HCT116 (cell line): ENCODE measurements around the gene SLC25A21. TPM values are rescaled to one million over a fixed set of nuclear protein-coding genes. Genes with fewer than 3 reads are reported as not detected.

Source experiments
- ATAC-seq: fragments of 200-7000 bp; cut with Tn5 transposase; 2 replicates; pipeline ENCODE4 v1.9.1; 2020; ENCODE audit warnings: mild to moderate bottlenecking, moderate library complexity
- BruUV-seq: library from RNA; stranded (reverse); fragments of 400-500 nt; replicated peaks from 2 replicates; lab custom pipeline; 2021; lab: Mats Ljungman, UMichigan
- CTCF ChIA-PET: fragments of 300-600 bp; sonication (Branson Sonifier 250); formaldehyde crosslinking; loops from one replicate; lab custom pipeline; 2021; ENCODE audit warnings: antibody characterized with exemption; lab: Charles Lee
- POLR2A ChIA-PET: fragments of 300-600, 350-600 bp; sonication (Branson Sonifier 250); formaldehyde crosslinking; loops from one replicate; lab custom pipeline; 2021; ENCODE audit warnings: antibody characterized with exemption; lab: Charles Lee
- RAD21 ChIA-PET, 2 experiments: fragments of 300-600 bp; sonication (Branson Sonifier 250); formaldehyde crosslinking; loops; one replicate each; lab custom pipeline; 2023; ENCODE audit warnings: low total read pairs in 2 of 2; ENCODE audit not compliant: uncharacterized antibody in 2 of 2, unreplicated experiment in 2 of 2, low non-redundant PET in 1 of 2; lab: Charles Lee
- DNase-seq: peaks from one replicate; pipeline ENCODE4 v3.0.0-alpha.2; 2010; ENCODE audit warnings: low read depth, low spot score
- H2AFZ ChIP-seq: fragments of 200-600 bp; shearing (Covaris generic), sonication (generic); 2 replicates; pipeline ENCODE4 v1.6.1; 2017; ENCODE audit warnings: low read depth, mixed run types, mixed read lengths, antibody characterized with exemption, low read length; ENCODE audit not compliant: poor library complexity, severe bottlenecking
- H3K27ac ChIP-seq: 2 replicates; pipeline ENCODE4 v1.5.1; 2012; ENCODE audit warnings: low read depth, low read length
- H3K27me3 ChIP-seq: fragments of 200-600 bp; sonication (generic); 2 replicates; pipeline ENCODE4 v1.6.1; 2016; ENCODE audit warnings: mixed run types, low read length, mixed read lengths; ENCODE audit not compliant: insufficient read depth
- H3K36me3 ChIP-seq, 2 experiments: fragments of 200-500 bp in 1 of 2; fragments of 200-600 bp in 1 of 2; sonication (Bioruptor generic) in 1 of 2; sonication (generic) in 1 of 2; 2 replicates each; pipeline versions ENCODE4 v1.5.1 to v1.6.1; 2014 to 2016; ENCODE audit warnings: low read length in 2 of 2, inconsistent platforms in 1 of 2, mixed read lengths in 1 of 2, mixed run types in 1 of 2; ENCODE audit not compliant: insufficient read depth in 2 of 2, control insufficient read depth in 1 of 2
- H3K4me1 ChIP-seq, 2 experiments: fragments of 200-600 bp in 1 of 2; sonication (generic) in 1 of 2; 2 replicates each; pipeline versions ENCODE4 v1.5.1 to v1.6.1; 2012 to 2017; ENCODE audit warnings: low read length in 2 of 2, inconsistent platforms in 1 of 2, mild to moderate bottlenecking in 1 of 2, mixed read lengths in 1 of 2, mixed run types in 1 of 2, moderate library complexity in 1 of 2; ENCODE audit not compliant: insufficient read depth in 2 of 2, control insufficient read depth in 1 of 2
- H3K4me2 ChIP-seq: fragments of 200-600 bp; sonication (generic); 2 replicates; pipeline ENCODE4 v1.6.1; 2017; ENCODE audit warnings: mixed run types, low read length, mixed read lengths
- H3K4me3 ChIP-seq, 2 experiments: fragments of 200-600 bp in 1 of 2; sonication (generic) in 1 of 2; replicated peaks in 1 of 2; 2 replicates each; pipeline ENCODE4 v1.5.1; 2011 to 2016; ENCODE audit warnings: low read length in 2 of 2, control low read depth in 1 of 2, low read depth in 1 of 2, mild to moderate bottlenecking in 1 of 2, mixed read lengths in 1 of 2, mixed run types in 1 of 2
- H3K79me2 ChIP-seq: fragments of 200-600 bp; sonication (generic); 2 replicates; pipeline ENCODE4 v1.6.1; 2017; ENCODE audit warnings: mild to moderate bottlenecking, mixed run types, low read length, moderate library complexity, mixed read lengths; ENCODE audit not compliant: insufficient read depth
- H3K9ac ChIP-seq: fragments of 200-600 bp; sonication (generic); 2 replicates; pipeline ENCODE4 v1.6.1; 2016; ENCODE audit warnings: low read length, mixed read lengths
- H3K9me2 ChIP-seq: fragments of 200-600 bp; sonication (generic), shearing (Covaris generic); 2 replicates; pipeline ENCODE4 v1.6.1; 2017; ENCODE audit warnings: mixed run types, mild to moderate bottlenecking, moderate library complexity; ENCODE audit not compliant: insufficient read depth
- H3K9me3 ChIP-seq, 2 experiments: fragments of 200-500 bp in 1 of 2; fragments of 200-600 bp in 1 of 2; sonication (Bioruptor generic) in 1 of 2; sonication (generic) in 1 of 2; 2 replicates each; pipeline ENCODE4 v1.6.1; 2014 to 2017; ENCODE audit warnings: low read length in 2 of 2, mixed read lengths in 2 of 2, inconsistent platforms in 1 of 2, low read depth in 1 of 2, mild to moderate bottlenecking in 1 of 2, mixed run types in 1 of 2, moderate library complexity in 1 of 2; ENCODE audit not compliant: control insufficient read depth in 1 of 2, insufficient read depth in 1 of 2
- H4K20me1 ChIP-seq: fragments of 200-600 bp; sonication (generic), shearing (Covaris generic); 2 replicates; pipeline ENCODE4 v1.6.1; 2017; ENCODE audit warnings: mixed run types, mild to moderate bottlenecking, moderate library complexity; ENCODE audit not compliant: insufficient read depth
- EGR1 ChIP-seq: IDR thresholded peaks from 2 replicates; pipeline ENCODE4 v1.6.1; 2012; ENCODE audit warnings: low read depth
- EZH2 ChIP-seq: fragments of 200-600 bp; sonication (generic); IDR thresholded peaks from 2 replicates; pipeline ENCODE4 v1.6.1; 2017; ENCODE audit warnings: antibody characterized with exemption, mixed run types
- EZH2phosphoT487 ChIP-seq: fragments of 200-600 bp; IDR thresholded peaks from 2 replicates; pipeline ENCODE4 v1.6.1; 2018; ENCODE audit warnings: antibody characterized with exemption, borderline replicate concordance
- FOSL1 ChIP-seq: IDR thresholded peaks from 2 replicates; pipeline ENCODE4 v1.6.1; 2012; ENCODE audit warnings: low read depth
- POLR2A ChIP-seq: IDR thresholded peaks from 2 replicates; pipeline ENCODE4 v1.7.0; 2011; ENCODE audit warnings: borderline replicate concordance; ENCODE audit not compliant: insufficient read depth, insufficient read length; ENCODE audit errors: extremely low read depth
- RAD21 ChIP-seq: IDR thresholded peaks from 2 replicates; pipeline ENCODE4 v1.6.1; 2012; ENCODE audit warnings: low read depth, mild to moderate bottlenecking
- SIN3A ChIP-seq: IDR thresholded peaks from 2 replicates; pipeline ENCODE4 v1.6.1; 2012; ENCODE audit warnings: low read depth
- SP1 ChIP-seq: IDR thresholded peaks from 2 replicates; pipeline ENCODE4 v1.6.1; 2012; ENCODE audit warnings: low read depth
- SRF ChIP-seq: IDR thresholded peaks from 2 replicates; pipeline ENCODE4 v1.6.1; 2012; ENCODE audit warnings: low read depth
- TCF7L2 ChIP-seq: IDR thresholded peaks from 2 replicates; pipeline ENCODE4 v1.7.0; 2011; ENCODE audit warnings: borderline replicate concordance, inconsistent platforms; ENCODE audit not compliant: insufficient read depth, insufficient read length; ENCODE audit errors: extremely low read depth
- ZFX ChIP-seq: fragments of 450-650 bp; IDR thresholded peaks from 2 replicates; pipeline ENCODE4 v1.6.1; 2017
- ZNF274 ChIP-seq: fragments of 200-500 bp; sonication (Bioruptor generic); IDR thresholded peaks from 2 replicates; pipeline ENCODE4 v1.6.1; 2014; ENCODE audit warnings: mild to moderate bottlenecking, low read depth, low read length, inconsistent platforms
- intact Hi-C: fragments of 100-400 bp; cut with micrococcal nuclease; formaldehyde crosslinking; loops from 2 replicates; pipeline ENCODE4 v1.10.0; 2022
- total RNA-seq: library from RNA; stranded (reverse); gene quantifications from one replicate; pipeline ENCODE4 v1.2.1, GENCODE V29; 2021; ENCODE audit not compliant: unreplicated experiment
- TF ChIP-seq, protein P1 (sequence below): IDR thresholded peaks from 2 replicates; pipeline ENCODE4 v1.6.1; 2011; ENCODE audit warnings: mild to moderate bottlenecking, low read length, moderate library complexity; ENCODE audit not compliant: insufficient replicate concordance; ENCODE audit errors: extremely low read depth
- TF ChIP-seq, protein P2 (sequence below): IDR thresholded peaks from 2 replicates; pipeline ENCODE4 v1.6.1; 2012
- TF ChIP-seq, protein P3 (sequence below): IDR thresholded peaks from 2 replicates; pipeline ENCODE4 v1.6.1; 2012; ENCODE audit warnings: low read depth

Gene SLC25A21
- total RNA-seq, 1 experiment from 2014 or later, result 3.5 TPM

- TF ChIP-seq, protein P1, sequence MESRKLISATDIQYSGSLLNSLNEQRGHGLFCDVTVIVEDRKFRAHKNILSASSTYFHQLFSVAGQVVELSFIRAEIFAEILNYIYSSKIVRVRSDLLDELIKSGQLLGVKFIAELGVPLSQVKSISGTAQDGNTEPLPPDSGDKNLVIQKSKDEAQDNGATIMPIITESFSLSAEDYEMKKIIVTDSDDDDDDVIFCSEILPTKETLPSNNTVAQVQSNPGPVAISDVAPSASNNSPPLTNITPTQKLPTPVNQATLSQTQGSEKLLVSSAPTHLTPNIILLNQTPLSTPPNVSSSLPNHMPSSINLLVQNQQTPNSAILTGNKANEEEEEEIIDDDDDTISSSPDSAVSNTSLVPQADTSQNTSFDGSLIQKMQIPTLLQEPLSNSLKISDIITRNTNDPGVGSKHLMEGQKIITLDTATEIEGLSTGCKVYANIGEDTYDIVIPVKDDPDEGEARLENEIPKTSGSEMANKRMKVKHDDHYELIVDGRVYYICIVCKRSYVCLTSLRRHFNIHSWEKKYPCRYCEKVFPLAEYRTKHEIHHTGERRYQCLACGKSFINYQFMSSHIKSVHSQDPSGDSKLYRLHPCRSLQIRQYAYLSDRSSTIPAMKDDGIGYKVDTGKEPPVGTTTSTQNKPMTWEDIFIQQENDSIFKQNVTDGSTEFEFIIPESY, result no peak
- TF ChIP-seq ZFX (no peak), EGR1 (no peak), POLR2A (no peak), EZH2 (no peak), SIN3A (no peak), TCF7L2 (no peak)
Measured at GRCh38 chr14:36655571-36655962, 516.8 kb downstream of the SLC25A21 start (continued).

DNA sequence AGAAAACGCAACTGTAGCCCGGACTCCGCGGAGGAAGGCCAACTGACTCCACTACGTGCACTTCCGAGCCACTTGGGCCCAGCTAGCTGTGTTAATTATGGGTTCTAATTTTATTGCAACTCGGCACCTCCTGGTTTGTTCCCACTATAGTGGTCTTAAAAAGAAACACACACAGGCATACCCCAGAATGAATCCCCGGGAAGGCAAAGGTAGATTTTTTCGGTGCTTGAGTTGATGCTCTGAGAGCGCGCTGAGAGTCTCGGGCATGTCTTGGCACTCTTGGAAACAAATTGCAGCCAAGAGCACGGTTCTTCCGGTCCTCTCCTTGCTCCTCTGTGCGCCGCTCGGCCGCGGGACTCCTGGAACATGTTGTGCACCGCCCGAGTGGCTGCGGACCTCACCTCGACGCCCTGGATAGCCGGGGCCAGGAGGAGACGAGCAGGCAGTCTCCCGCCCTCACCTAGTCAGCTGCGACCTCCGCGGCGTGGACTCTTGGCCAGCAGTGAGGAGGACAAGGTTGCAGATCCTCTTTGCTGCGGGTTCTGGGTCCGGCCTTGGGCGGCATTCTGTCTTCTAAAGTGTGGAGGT, 517.5 kb downstream of the SLC25A21 start:
- Histone ChIP-seq H2AFZ (no peak overlapping the region), H3K27me3 (no peaks in the 10 kb centered on the region), H3K4me1 (peaks cover 5 to 15% of the 10 kb centered on the region in 2 experiments; a peak in 3 of 4 replicates), H3K79me2 (no peaks in the 10 kb centered on the region), H4K20me1 (no peaks in the 10 kb centered on the region), H3K27ac (no peak overlapping the region), H3K36me3 (no peaks in the 10 kb centered on the region), H3K9me2 (no peaks in the 10 kb centered on the region), H3K4me3 (no peak overlapping the region), H3K4me2 (no peak overlapping the region), H3K9ac (no peak overlapping the region), H3K9me3 (no peaks in the 10 kb centered on the region)
- BruUV-seq, result no TSS peak
- DNase-seq (no peak), ATAC-seq (no peak)
- intact Hi-C loops, result no loop called here
- CTCF ChIA-PET, result interaction anchor here (1.0 to 2.0 kb wide), 3 partner anchors 10 to 288 kb away, joined by 3 to 8 read pairs (median 3); no protein-coding TSS in a partner anchor
- RAD21 ChIA-PET, result no interaction called here
- TF ChIP-seq SRF, result no peak
- TF ChIP-seq TCF7L2, result no peak
- TF ChIP-seq SP1, result no peak
- TF ChIP-seq POLR2A, result no peak
- no peak for TF ChIP-seq RAD21
- no peak for TF ChIP-seq EZH2phosphoT487
- TF ChIP-seq, protein P2, sequence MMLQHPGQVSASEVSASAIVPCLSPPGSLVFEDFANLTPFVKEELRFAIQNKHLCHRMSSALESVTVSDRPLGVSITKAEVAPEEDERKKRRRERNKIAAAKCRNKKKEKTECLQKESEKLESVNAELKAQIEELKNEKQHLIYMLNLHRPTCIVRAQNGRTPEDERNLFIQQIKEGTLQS, result no peak
- TF ChIP-seq FOSL1, result no peak
- no peak for TF ChIP-seq ZFX
- no peak for TF ChIP-seq ZNF274
- TF ChIP-seq, protein P3, sequence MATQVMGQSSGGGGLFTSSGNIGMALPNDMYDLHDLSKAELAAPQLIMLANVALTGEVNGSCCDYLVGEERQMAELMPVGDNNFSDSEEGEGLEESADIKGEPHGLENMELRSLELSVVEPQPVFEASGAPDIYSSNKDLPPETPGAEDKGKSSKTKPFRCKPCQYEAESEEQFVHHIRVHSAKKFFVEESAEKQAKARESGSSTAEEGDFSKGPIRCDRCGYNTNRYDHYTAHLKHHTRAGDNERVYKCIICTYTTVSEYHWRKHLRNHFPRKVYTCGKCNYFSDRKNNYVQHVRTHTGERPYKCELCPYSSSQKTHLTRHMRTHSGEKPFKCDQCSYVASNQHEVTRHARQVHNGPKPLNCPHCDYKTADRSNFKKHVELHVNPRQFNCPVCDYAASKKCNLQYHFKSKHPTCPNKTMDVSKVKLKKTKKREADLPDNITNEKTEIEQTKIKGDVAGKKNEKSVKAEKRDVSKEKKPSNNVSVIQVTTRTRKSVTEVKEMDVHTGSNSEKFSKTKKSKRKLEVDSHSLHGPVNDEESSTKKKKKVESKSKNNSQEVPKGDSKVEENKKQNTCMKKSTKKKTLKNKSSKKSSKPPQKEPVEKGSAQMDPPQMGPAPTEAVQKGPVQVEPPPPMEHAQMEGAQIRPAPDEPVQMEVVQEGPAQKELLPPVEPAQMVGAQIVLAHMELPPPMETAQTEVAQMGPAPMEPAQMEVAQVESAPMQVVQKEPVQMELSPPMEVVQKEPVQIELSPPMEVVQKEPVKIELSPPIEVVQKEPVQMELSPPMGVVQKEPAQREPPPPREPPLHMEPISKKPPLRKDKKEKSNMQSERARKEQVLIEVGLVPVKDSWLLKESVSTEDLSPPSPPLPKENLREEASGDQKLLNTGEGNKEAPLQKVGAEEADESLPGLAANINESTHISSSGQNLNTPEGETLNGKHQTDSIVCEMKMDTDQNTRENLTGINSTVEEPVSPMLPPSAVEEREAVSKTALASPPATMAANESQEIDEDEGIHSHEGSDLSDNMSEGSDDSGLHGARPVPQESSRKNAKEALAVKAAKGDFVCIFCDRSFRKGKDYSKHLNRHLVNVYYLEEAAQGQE, result no peak
- POLR2A ChIA-PET, result no interaction called here
